K562 (cell line): ENCODE measurements around the gene EMILIN3. TPM values are rescaled to one million over a fixed set of nuclear protein-coding genes. Genes with fewer than 3 reads are reported as not detected.
A peak's percentile ranks its signal among the peaks of the same experiment; 100 is the strongest.

Experiments
- BHLHE40 ChIP-seq: IDR thresholded peaks from 2 replicates; pipeline ENCODE4 v1.6.1; 2011; ENCODE audit warnings: low read length, improper control_type of control experiment
- GATAD2B ChIP-seq: fragments of 450-650 bp; IDR thresholded peaks from 2 replicates; pipeline ENCODE4 v1.6.1; 2017; ENCODE audit warnings: mild to moderate bottlenecking, borderline replicate concordance
- HDAC1 ChIP-seq, 2 experiments: fragments of 450-650 bp; IDR thresholded peaks; 2 replicates each; pipeline ENCODE4 v1.6.1; 2016 to 2017; ENCODE audit warnings: inconsistent platforms in 1 of 2, mild to moderate bottlenecking in 1 of 2, moderate library complexity in 1 of 2
- KDM1A ChIP-seq, 2 experiments: fragments of 450-650 bp; IDR thresholded peaks; 2 replicates each; pipeline ENCODE4 v1.6.1; 2016; ENCODE audit warnings: mild to moderate bottlenecking in 2 of 2
- KDM4B ChIP-seq, 2 experiments: fragments of 450-650 bp in 1 of 2; sonication (generic) in 1 of 2; IDR thresholded peaks; 2 replicates each; pipeline ENCODE4 v1.6.1; 2016 to 2017; ENCODE audit warnings: borderline replicate concordance in 2 of 2, antibody characterized with exemption in 1 of 2, low read depth in 1 of 2, mild to moderate bottlenecking in 1 of 2
- KLF13 ChIP-seq: fragments of 450-650 bp; IDR thresholded peaks from 2 replicates; pipeline ENCODE4 v1.6.1; 2016; ENCODE audit warnings: missing genetic modification characterization, low read depth, mild to moderate bottlenecking, missing compliant biosample characterization, moderate library complexity, borderline replicate concordance
- NCOA4 ChIP-seq: fragments of 450-650 bp; IDR thresholded peaks from 2 replicates; pipeline ENCODE4 v1.6.1; 2018; ENCODE audit warnings: mild to moderate bottlenecking; ENCODE audit not compliant: partially characterized antibody
- SREBF1 ChIP-seq: fragments of 150-350 bp; IDR thresholded peaks from 2 replicates; pipeline ENCODE4 v1.6.1; 2014; ENCODE audit warnings: antibody characterized with exemption, low read depth, low read length, borderline replicate concordance
- TAF1 ChIP-seq: IDR thresholded peaks from 2 replicates; pipeline ENCODE4 v1.6.1; 2011; ENCODE audit warnings: mild to moderate bottlenecking, low read length, moderate library complexity; ENCODE audit not compliant: insufficient read depth, control insufficient read depth, severe bottlenecking; ENCODE audit errors: extremely low read depth
- TGIF2 ChIP-seq: sonication (generic); formaldehyde crosslinking; IDR thresholded peaks from 2 replicates; pipeline ENCODE4 v1.8.1; 2022; ENCODE audit warnings: mild to moderate bottlenecking, missing genetic modification reagents, moderate library complexity
- TSC22D4 ChIP-seq: fragments of 450-650 bp; IDR thresholded peaks from 2 replicates; pipeline ENCODE4 v1.6.1; 2016; ENCODE audit warnings: missing genetic modification characterization, missing biosample characterization, control low read depth
- ZNF668 ChIP-seq: fragments of 250-450 bp; sonication (Bioruptor Pico); IDR thresholded peaks from 2 replicates; pipeline ENCODE4 v1.8.0; 2022; ENCODE audit warnings: mild to moderate bottlenecking, inconsistent platforms
- polyA plus RNA-seq, 8 experiments: library from polyadenylated mRNA; depleted of rRNA in 4 of 8; stranded (reverse) in 5 of 8; unstranded in 3 of 8; fragments of >200 nt; fragmentation: Nextera tagmentation in 2 of 8; fragmentation: Illumina TruSeq in 1 of 8; extraction: Ambion mirVana in 2 of 8; extraction: Trizol in 1 of 8; gene quantifications; 2 replicates each; pipeline versions ENCODE4 v1.2.1 to v1.2.3, GENCODE V29; 2011 to 2014; ENCODE audit warnings: inconsistent platforms in 1 of 8, missing spikeins in 1 of 8
- total RNA-seq, 7 experiments: library from RNA; depleted of rRNA in 6 of 7; stranded (reverse); fragments of >200 nt in 6 of 7; fragmentation: Illumina TruSeq in 2 of 7; extraction: Trizol in 2 of 7; gene quantifications; 2 replicates each; pipeline versions ENCODE4 v1.2.1 to v1.2.3, GENCODE V29; 2011 to 2021; ENCODE audit warnings: low replicate concordance in 1 of 7
- TF ChIP-seq, protein P1 (sequence below): sonication (generic); formaldehyde crosslinking; IDR thresholded peaks from 2 replicates; pipeline ENCODE4 v1.8.0; 2022; ENCODE audit warnings: mild to moderate bottlenecking, missing genetic modification reagents, borderline replicate concordance
- TF ChIP-seq, protein P2 (sequence below), 2 experiments: fragments of 450-650 bp; formaldehyde crosslinking in 1 of 2; IDR thresholded peaks; 2 replicates each; pipeline versions ENCODE4 v1.4.0 to v1.6.1; 2014 to 2020; ENCODE audit warnings: mild to moderate bottlenecking in 2 of 2, borderline replicate concordance in 1 of 2, low read depth in 1 of 2
- TF ChIP-seq, protein P3 (sequence below): fragments of 450-650 bp; IDR thresholded peaks from 2 replicates; pipeline ENCODE4 v1.6.1; 2018; ENCODE audit warnings: mild to moderate bottlenecking, low read depth; ENCODE audit not compliant: partially characterized antibody

The EMILIN3 gene
- total and polyA plus RNA-seq, 9 of the 15 experiments (the other 6 are each of a cell fraction or from before 2014, with no cell fraction given) = 0.01 to 0.07 TPM; not detected in 7

DNA sequence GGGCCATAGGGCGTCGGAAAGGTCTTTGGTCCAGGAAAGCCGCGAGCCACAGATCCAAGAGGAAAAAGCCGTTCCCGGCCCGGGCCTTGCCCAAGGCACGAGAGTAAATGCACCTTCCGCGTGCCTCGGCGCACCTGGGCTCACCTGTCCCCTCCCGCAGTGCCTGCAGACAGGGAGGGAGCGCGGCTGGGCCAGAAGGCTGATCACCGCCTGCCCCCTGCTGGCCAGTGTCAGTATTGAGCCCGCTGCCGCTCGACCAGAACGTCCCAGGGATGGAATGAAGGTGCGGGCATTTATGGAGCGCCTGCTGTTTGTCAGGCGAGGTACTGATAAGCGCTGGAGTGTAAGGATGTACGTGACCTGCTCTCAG, 26.7 kb downstream of the EMILIN3 start (continued):
- TF ChIP-seq, protein P1, sequence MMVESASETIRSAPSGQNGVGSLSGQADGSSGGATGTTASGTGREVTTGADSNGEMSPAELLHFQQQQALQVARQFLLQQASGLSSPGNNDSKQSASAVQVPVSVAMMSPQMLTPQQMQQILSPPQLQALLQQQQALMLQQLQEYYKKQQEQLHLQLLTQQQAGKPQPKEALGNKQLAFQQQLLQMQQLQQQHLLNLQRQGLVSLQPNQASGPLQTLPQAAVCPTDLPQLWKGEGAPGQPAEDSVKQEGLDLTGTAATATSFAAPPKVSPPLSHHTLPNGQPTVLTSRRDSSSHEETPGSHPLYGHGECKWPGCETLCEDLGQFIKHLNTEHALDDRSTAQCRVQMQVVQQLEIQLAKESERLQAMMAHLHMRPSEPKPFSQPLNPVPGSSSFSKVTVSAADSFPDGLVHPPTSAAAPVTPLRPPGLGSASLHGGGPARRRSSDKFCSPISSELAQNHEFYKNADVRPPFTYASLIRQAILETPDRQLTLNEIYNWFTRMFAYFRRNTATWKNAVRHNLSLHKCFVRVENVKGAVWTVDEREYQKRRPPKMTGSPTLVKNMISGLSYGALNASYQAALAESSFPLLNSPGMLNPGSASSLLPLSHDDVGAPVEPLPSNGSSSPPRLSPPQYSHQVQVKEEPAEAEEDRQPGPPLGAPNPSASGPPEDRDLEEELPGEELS (CRISPR knock-in tag) = no peak
- TF ChIP-seq KLF13 (tag) (no peak), TAF1 (no peak), BHLHE40 (peak; percentile 26; the same call in 1 of the 2 replicates), TGIF2 (no peak), KDM4B (IDR thresholded peaks at IDR 0.05; ENCODE audit: borderline replicate concordance in 2 of 2, low read depth in 1 of 2) (no peak), ZNF668 (no peak), HDAC1 (IDR thresholded peaks at IDR 0.05) (no peak), SREBF1 (no peak), NCOA4 (no peak), TSC22D4 (tag) (no peak), GATAD2B (no peak), KDM1A (IDR thresholded peaks at IDR 0.05) (peak in 1 of 2 experiments; percentile 55; a peak in 1 of 4 replicates)
- TF ChIP-seq, protein P2, sequence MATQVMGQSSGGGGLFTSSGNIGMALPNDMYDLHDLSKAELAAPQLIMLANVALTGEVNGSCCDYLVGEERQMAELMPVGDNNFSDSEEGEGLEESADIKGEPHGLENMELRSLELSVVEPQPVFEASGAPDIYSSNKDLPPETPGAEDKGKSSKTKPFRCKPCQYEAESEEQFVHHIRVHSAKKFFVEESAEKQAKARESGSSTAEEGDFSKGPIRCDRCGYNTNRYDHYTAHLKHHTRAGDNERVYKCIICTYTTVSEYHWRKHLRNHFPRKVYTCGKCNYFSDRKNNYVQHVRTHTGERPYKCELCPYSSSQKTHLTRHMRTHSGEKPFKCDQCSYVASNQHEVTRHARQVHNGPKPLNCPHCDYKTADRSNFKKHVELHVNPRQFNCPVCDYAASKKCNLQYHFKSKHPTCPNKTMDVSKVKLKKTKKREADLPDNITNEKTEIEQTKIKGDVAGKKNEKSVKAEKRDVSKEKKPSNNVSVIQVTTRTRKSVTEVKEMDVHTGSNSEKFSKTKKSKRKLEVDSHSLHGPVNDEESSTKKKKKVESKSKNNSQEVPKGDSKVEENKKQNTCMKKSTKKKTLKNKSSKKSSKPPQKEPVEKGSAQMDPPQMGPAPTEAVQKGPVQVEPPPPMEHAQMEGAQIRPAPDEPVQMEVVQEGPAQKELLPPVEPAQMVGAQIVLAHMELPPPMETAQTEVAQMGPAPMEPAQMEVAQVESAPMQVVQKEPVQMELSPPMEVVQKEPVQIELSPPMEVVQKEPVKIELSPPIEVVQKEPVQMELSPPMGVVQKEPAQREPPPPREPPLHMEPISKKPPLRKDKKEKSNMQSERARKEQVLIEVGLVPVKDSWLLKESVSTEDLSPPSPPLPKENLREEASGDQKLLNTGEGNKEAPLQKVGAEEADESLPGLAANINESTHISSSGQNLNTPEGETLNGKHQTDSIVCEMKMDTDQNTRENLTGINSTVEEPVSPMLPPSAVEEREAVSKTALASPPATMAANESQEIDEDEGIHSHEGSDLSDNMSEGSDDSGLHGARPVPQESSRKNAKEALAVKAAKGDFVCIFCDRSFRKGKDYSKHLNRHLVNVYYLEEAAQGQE (IDR thresholded peaks at IDR 0.05; ENCODE audit: borderline replicate concordance) = peak; percentile 94
- TF ChIP-seq, protein P2 (CRISPR knock-in tag; IDR thresholded peaks at IDR 0.05; ENCODE audit: low read depth) = no peak
- TF ChIP-seq, protein P3, sequence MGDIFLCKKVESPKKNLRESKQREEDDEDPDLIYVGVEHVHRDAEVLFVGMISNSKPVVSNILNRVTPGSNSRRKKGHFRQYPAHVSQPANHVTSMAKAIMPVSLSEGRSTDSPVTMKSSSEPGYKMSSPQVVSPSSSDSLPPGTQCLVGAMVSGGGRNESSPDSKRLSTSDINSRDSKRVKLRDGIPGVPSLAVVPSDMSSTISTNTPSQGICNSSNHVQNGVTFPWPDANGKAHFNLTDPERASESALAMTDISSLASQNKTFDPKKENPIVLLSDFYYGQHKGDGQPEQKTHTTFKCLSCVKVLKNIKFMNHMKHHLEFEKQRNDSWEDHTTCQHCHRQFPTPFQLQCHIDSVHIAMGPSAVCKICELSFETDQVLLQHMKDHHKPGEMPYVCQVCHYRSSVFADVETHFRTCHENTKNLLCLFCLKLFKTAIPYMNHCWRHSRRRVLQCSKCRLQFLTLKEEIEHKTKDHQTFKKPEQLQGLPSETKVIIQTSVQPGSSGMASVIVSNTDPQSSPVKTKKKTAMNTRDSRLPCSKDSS = no peak
